HG03520 (cell line): ENCODE results near the gene PAPOLA.

ENCODE experiments used
- ATAC-seq: cut with Tn5 transposase; IDR thresholded peaks from one replicate; pipeline ENCODE4 v1.9.1; 2021; ENCODE audit warnings: mild to moderate bottlenecking, moderate library complexity; ENCODE audit not compliant: unreplicated experiment

The PAPOLA gene

GRCh38 chr14:96584907-96585671, 82.9 kb downstream of the PAPOLA start:
- ATAC-seq = no peak

DNA sequence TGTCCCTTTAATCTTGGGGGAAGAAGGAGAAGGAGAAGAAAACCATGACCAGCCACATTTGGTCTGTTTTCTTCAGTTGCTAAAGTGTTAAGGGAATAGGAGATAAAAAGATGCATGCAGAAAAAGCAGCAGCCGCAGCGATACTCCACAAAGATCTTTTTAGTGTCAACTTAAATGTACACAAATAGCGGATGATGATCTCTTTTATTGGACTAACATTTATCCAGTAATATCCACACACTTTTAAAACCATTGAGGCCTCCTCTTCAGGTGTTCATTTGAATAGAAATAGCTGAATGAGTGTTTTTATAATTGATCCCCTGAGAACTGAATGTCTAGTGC, 83.5 kb downstream of the PAPOLA start:
- ATAC-seq = no peak

DNA sequence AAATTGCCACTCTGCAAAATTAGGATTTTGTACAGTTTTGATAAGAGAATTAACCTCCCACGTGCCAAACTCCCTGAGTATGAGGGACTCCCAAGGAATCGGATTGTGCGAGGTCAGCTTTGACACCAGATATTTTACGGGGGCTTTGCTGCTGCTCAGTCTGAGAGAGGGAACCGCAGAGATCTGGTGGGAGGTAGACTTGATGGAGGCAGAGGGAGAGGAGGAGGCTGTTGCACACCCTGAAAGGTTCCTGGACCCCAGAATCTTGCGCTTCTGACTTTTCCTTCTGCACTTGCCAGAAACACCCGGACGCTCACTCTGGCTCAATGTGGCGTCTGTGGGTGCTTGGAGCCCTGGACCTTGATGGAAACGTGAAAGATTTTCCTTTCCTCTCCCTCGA, 83.9 kb downstream of the PAPOLA start:
- ATAC-seq = no peak

DNA sequence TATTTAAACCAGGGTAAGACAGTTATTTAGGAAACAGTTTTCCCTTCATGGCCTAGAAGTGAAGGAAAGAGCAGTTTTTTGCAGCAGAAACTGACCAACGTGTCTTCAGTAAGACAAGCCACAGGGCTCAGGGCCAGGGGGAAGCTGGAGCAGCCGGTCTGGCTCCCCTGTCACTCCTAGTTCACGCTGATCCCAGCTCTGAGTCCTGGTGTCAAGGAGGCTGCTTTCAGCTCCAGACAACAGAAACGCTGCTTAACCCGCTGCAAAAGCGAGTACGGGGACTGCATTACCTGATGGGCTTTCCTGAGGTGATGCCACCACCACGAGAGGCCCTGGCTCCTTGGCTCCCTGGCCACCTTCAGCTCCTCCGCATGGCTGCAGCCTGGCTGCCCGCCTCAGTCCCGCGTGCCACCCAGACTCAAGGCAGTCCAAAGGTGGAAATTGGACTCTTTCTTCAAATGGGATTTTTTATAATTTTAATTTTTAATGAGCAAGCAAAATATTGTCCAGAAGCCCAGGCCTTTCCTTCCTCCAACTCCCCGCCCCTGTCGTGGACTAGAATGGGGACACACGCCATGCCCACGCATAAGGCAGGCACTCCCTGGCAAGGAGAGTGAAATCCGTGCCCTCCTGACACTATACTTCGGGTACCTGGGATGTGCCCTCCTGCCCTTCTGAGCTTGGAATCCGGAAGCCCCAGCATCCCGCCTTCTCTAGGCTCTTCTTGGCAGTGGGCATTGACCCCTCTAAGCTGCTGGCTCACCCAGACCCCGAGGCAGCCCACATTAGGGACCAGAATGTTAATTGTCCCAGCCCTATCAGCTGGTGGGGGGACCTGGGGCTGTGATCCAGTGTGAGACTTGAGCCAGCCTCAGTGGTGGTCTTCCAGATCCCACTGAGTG, 85.0 kb downstream of the PAPOLA start:
- no peak for ATAC-seq

- no peak for ATAC-seq
Observed at GRCh38 chr14:96587823-96588385, 85.7 kb downstream of the PAPOLA start.

GRCh38 chr14:96588410-96589257, 86.5 kb downstream of the PAPOLA start:
- ATAC-seq = no peak

DNA sequence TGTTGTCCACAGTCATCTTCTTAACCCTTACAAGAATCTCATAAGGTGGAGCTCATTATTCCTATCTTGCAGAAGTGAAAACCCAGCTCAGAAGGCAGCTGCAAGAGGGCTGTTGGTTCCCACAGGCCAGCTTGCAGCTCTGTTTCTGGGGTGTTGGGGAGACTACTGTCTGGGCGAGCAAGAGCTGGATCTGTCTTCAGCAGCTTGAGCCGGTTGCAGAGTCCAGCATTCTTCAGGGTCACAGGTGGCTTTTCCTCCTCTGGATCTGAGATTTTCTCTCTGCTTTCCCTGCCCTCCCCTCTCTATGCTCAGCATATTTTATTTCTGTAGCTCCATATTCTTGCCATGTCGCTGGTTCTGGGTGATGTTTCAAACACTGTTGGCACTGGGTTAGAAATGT, 87.4 kb downstream of the PAPOLA start:
- no peak for ATAC-seq

GRCh38 chr14:96590190-96590864, 88.1 kb downstream of the PAPOLA start:
- ATAC-seq = no peak

DNA sequence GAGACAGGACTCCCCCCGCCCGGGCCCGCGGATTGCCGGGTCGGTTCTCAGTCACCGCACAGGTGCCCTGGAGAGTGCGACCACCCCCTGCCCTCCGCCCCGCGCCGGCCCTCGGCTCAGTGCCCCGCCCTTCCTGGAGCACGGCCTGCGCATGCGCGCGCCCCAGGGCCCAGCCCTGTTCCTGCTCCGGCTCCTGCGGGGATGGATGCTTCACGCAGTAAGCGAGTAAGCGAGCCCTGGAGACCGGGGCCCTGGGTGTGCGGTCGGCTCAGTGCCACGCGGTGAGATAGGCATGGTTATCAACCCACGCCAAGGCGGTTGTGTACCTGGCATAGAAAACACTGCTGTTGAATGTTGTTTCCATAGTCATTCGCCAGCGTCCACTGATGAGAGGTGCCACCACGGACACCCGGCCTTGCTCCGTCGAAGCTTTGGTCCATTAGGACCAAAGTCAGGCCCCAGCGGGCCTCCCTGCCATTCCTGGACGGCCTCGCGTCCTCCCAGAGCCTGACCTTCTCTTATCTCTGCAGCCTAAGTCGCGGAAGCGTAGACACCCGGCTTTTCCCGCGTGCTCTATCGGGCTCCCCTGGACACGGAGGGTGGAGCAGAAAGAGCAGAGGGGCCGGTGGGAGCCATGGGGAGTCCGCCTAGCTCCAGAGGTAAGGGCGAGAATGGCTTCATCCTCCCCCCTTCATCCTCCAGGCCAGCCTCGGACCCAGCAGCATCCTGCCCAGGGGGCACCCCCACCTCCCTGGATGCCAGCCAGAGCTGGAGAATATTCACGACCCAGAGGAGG, 90.6 kb downstream of the PAPOLA start:
- peak; percentile 65 for ATAC-seq

DNA sequence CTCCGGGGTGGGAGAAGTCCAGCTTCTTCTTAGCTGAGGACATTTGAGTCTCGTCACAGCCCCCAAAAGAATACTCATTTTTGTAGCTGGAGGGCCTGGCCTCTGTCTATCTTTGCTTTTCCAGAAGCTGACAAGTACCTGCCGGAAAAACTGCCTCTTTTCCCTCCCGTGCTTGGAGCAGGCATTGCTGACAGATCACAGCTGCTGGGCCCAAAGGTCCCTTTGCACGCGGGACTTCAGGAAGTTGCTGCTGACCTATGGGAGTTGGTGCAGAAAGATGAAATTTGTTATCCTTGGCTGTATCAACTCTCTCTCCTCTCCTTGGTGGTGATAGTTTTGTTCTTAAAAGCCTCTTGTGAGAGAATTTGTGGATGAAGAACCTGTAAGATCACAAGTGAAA, 92.8 kb downstream of the PAPOLA start:
- no peak for ATAC-seq

DNA sequence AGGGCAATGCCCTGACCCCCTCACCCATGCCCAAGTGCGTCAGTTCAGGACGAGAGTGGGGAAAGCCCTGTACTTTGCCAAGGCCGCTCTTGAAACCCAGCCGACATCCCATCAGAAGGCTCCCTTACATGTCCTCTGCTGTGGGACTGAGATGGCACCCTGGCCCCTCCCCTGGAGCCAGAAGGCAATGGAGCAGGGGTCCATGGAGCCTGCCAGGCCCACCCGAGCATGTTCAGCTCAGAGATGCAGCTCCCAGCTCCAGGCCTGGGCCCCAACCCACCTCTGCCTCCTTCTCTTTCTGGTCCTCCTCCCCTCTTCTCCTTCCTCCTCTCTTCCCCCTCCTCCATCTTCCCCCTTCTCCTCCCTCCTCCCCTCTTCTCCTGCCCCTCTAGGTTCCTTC, 95.5 kb downstream of the PAPOLA start:
- no peak for ATAC-seq

DNA sequence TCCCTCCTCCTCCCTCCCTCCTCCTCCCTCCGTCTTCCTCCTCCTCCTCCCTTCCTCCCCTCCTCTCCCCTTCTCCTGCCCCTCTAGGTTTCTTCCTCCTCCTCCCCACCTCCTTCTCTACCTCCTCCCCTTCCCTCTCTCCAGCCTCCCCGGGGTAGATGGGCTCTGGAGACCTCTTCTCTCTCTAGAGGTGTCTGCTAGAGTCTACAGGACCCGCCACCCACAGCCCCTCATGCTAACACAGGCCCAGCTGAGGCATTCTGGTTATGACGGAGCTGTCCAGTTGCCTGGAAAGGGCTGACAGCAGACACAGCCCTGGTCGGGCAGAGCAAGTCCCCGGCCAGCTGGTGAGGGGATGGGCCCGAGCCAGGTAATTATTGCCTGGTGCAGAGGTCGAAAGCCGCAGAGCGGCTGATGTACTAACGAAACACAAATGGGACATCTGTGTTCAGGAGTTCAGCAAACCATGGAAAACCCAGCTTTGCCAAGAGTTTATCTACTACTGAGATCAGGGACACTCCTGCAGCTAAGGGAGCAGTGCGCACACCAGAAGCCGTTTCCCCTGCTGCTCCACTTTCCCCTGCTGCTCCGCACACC, 96.2 kb downstream of the PAPOLA start:
- no peak for ATAC-seq

DNA sequence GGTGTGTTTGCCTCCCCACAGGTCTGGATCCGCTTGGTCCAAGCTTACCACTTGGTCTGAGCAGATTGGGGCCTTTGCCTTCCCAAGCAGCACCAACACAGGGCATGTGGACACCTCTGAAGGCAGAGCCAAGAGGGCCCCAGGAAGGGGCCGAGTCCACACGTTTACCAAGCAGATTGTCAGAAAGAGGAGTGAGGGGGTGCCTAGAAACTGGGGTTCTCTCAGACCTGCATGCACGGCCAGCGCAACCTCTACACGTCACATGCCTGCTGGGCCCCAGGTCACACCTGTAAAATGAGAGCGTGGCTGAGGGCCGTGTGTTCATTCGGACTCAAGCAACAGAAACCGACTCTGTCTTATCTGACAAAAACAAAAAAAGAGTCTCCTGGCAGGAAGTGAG, 96.9 kb downstream of the PAPOLA start:
- no peak for ATAC-seq

DNA sequence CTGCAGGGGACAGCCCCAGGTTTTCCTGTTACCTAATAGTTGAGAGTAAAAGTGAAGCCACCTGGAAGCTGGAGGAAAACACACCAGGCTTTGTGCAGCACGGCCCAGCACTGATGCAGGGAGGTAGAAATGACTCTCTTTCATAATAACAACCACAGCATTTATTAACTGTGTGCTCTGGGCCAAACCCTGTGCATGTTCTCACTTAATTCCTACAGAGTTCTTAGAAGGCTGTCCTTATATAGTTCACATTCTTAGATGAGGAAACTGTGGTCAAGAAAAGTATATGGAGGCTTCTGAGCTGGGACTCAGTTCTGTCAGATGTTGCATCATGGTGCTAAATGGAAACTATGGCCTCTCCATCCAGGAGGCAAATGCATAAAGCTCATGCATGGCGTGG, 100.0 kb downstream of the PAPOLA start:
- no peak for ATAC-seq

- ATAC-seq = no peak
Observed at GRCh38 chr14:96603350-96604255, 101.4 kb downstream of the PAPOLA start.

- no peak for ATAC-seq
Observed at GRCh38 chr14:96614481-96614881, 112.3 kb downstream of the PAPOLA start.

DNA sequence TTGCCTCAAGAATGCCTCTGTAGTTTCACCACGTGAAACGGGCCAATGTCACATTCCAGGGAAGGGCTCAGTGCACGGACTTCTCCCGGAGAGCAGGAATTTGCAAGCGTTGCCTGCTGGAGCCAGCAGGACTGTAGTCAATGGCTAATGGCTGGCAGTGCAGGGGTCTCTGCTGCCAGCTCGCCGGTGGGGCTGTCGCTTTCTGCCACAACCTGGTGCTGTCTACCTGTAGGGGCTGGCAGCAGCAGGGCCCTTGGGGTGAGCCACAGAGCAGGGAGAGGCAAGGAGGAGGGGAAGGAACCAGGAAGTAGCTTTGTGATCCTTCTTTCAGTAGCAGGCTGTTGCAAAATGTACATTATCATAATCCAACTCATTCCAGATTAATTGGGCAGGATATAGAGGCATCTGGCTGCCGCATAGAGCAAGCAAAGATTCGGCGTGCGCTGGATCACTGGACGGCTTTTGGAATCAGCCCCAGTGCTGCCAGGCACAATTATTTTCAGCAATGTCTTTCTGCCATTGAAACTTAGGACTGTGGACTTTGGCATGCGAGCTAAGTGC, 114.1 kb downstream of the PAPOLA start:
- ATAC-seq = no peak
